Fibroblast of the aortic adventitia (primary cell): Measurements from ENCODE around the gene ZSCAN22. TPM values are rescaled to one million over a fixed set of nuclear protein-coding genes. Genes with fewer than 3 reads are reported as not detected.
"Not testable (repeated sequence)": the region's sequence is repeated elsewhere in the genome, so short reads cannot be mapped to it uniquely, and the experiment has no call there.

Source experiments
- DNase-seq: peaks from one replicate; pipeline ENCODE4 v3.0.0-alpha.2; 2010; ENCODE audit warnings: low read depth
- H3K4me3 ChIP-seq: 2 replicates; pipeline ENCODE4 v1.5.1; 2011; ENCODE audit warnings: low read depth, mild to moderate bottlenecking, control low read depth, low read length, moderate library complexity
- total RNA-seq: library from RNA; depleted of rRNA; stranded (reverse); fragments of >200 nt; gene quantifications from 2 replicates; pipeline ENCODE4 v1.2.3, GENCODE V29; 2012; ENCODE audit warnings: low replicate concordance
- TF ChIP-seq, protein P1 (sequence below): IDR thresholded peaks from 2 replicates; pipeline ENCODE4 v1.5.1; 2011; ENCODE audit warnings: mild to moderate bottlenecking, low read length, control low read depth, inconsistent platforms; ENCODE audit not compliant: insufficient read depth

Gene ZSCAN22
- total RNA-seq, 1 donor: 4.1 TPM

- TF ChIP-seq, protein P1, sequence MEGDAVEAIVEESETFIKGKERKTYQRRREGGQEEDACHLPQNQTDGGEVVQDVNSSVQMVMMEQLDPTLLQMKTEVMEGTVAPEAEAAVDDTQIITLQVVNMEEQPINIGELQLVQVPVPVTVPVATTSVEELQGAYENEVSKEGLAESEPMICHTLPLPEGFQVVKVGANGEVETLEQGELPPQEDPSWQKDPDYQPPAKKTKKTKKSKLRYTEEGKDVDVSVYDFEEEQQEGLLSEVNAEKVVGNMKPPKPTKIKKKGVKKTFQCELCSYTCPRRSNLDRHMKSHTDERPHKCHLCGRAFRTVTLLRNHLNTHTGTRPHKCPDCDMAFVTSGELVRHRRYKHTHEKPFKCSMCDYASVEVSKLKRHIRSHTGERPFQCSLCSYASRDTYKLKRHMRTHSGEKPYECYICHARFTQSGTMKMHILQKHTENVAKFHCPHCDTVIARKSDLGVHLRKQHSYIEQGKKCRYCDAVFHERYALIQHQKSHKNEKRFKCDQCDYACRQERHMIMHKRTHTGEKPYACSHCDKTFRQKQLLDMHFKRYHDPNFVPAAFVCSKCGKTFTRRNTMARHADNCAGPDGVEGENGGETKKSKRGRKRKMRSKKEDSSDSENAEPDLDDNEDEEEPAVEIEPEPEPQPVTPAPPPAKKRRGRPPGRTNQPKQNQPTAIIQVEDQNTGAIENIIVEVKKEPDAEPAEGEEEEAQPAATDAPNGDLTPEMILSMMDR: no peak
- no peak overlapping the region for H3K4me3 ChIP-seq
- DNase-seq: no peak
These were observed 37.4 kb downstream of the ZSCAN22 start for GRCh38 chr19:58364146-58364545.

DNA sequence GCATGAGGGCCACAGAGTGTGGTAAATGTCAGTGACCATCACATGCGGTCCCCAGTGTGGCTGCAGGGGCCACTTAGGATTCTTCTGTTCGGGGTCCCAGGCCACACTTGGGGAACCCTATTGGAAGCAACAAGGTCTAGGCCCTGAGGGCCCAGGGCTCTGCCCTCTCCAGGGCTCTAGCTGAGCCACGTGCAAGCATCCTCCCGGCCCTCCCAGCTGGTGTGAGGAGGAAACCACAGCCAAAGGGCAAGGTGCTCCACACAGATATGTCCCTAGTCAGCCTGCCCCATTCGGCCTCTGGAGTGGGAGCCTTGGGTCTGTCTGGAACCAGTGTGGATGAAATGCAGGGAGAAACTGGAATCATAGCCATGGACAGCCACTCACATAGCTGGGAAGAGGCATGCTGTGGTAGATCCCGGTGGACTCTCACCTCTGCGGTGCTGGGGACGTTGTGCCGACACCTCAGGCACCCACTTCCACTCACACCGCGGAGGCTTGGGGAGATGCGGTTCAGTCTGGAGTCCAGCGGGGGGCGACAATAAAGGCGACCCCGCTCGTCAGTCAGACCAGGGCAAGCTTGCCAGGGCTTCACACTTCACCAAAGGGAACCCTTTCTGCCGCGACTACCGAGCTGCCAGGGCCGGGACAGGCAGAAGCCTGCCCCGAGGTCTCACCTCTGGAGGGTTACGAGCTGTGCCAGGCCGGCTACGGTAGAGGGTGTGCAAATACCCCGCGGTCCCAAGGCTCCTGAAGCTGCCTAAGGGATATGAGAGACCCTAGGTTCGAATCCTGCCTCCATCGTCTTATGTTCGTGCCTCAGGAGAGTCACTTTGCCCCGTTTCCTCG is 40.0 kb downstream of the ZSCAN22 start:
- no peak overlapping the region for H3K4me3 ChIP-seq
- TF ChIP-seq, protein P1: no peak
- DNase-seq: no peak

GRCh38 chr19:58367698-58368454 is 41.1 kb downstream of the ZSCAN22 start:
- TF ChIP-seq, protein P1: no peak
- DNase-seq: no peak
- no peak overlapping the region for H3K4me3 ChIP-seq

DNA sequence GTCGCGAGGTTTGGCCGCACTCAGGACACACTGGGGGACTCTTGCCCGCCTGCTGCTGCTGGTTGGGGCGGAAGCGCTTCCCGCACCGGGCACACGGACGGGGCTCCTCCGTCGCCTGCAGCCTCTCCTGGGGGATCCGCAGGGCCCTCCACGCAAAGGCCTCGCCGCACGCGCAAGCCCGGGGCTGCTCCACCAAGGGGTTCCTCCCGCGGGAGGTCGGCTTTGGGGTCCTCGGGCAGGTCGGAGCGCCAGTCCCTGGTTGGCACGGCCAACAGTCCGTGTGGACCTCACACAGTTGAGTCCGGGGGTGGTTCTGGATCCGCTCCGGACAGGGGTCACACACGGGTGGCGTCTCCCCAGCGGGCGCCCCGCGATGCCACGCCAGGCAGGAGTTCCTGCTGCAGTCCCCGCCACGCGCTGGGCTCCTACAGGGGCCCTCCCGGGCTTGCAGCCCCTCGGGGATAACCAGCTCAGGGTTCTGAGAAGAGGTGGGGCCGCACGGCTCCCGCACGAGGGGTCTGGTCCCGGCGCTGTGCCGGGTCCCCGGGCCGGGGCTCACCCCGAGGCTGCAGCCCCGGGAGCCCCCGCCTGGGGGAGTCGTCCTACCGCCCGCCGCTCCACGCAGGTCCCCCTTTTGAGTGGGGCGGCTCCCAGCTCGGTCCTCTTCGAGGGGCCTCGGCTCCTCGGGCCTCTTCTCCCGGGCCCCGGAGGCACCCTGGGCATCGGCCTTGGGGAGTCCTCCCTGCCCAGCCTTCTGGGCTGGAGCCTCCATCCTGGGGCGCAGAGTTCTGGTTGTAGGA is 42.0 kb downstream of the ZSCAN22 start:
- TF ChIP-seq, protein P1: no peak
- H3K4me3 ChIP-seq: no peak overlapping the region
- DNase-seq: no peak

DNA sequence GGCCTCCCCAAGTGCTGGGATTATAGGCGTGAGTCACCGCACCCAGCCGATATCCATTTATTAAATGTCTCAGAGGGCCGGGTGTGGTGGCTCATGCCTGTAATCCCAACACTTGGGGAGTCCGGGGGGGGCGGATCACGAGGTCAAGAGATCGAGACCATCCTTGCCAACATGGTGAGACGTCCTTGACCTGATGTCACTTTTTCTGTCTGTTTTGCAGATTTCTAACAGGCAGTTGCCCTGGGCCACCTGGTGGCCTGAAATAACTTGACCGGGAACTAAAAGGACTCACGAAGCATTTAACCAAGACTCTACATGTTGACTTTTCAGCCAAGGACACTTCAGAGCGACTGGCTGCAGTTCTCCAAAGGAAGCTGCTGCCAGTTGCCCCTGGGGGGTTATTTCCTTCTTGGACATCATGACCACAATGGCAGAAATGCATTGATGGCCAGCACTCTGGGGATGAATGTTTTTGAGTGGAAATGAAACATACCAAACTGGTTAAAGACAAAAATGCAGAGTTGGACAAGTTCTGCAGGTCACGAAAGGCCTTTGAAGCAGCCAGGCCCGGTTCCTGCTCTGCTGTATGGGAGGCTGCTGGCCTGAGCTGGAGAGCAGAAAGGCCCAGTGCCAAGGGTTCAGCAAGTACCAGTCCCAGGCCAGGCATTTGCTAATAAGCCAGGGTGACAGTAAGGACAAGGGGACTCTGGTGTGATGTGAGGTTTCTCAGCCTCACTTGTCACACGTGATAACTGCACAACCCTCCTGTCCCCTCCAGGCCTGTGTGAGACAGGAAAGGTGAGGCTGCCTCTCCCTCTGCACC is 45.7 kb downstream of the ZSCAN22 start:
- DNase-seq: no peak
- no peak overlapping the region for H3K4me3 ChIP-seq
- TF ChIP-seq, protein P1: no peak

DNA sequence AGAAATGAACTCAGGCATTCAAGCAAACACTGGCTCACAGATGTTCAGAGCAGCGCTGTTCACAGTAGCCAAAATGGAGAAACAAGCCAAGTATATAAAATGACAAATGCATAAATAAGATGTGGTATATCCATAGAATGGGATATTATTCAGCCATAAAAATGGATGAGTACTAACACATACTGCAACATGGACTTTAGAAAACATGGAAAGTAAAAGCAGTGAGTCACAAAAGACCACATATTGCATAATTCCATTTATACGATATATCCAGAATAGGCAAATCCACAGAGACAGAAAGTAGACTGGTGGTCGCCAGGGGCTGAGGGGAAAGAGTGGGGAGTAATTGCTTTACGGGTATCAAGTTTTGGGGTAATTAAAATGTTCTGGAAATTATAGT is 47.4 kb downstream of the ZSCAN22 start:
- TF ChIP-seq, protein P1: no peak
- H3K4me3 ChIP-seq: no peak overlapping the region
- no peak for DNase-seq

DNA sequence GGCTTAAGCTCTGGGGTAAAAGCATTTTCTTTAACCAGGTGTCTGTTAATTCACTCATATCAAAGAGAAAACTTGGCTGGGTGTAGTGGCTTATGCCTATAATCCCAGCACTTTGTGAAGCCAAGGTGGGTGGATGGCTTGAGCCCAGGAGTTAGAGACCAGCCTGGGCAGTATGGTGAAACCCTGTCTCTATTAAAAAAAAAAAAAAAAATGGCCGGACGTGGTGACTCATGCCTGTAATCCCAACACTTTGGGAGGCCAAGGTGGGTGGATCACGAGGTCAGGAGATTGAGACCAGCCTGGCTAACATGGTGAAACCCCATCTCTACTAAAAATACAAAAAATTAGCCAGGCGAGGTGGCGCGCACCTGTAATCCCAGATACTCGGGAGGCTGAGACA is 49.9 kb downstream of the ZSCAN22 start:
- not testable (repeated sequence) for H3K4me3 ChIP-seq, DNase-seq
